Tibial nerve (tissue), 4 donors: ENCODE data around the gene PITPNM1. TPM values are rescaled to one million over a fixed set of nuclear protein-coding genes. Genes with fewer than 3 reads are reported as not detected.

Experiments used
- DNase-seq, 2 donors: peaks; one replicate each; pipeline ENCODE4 v3.0.0-alpha.2; 2019; ENCODE audit warnings: low spot score in 2 of 2
- H3K27ac ChIP-seq, 4 donors: fragments of 200-600 bp; sonication (generic) in 3 of 4; one replicate each; pipeline ENCODE4 v1.5.1; 2017 to 2019; ENCODE audit warnings: mild to moderate bottlenecking in 1 of 4
- H3K27me3 ChIP-seq, 2 donors: fragments of 200-600 bp; sonication (generic) in 1 of 2; one replicate each; pipeline versions ENCODE4 v1.5.1 to v1.6.0; 2017 to 2019
- H3K36me3 ChIP-seq, 3 donors: fragments of 200-600 bp; sonication (generic); one replicate each; pipeline ENCODE4 v1.5.1; 2018 to 2019
- H3K4me1 ChIP-seq, 4 donors: fragments of 200-600 bp; sonication (generic) in 3 of 4; one replicate each; pipeline ENCODE4 v1.5.1; 2017 to 2019
- H3K4me3 ChIP-seq, 4 donors: fragments of 200-600 bp; sonication (generic) in 3 of 4; one replicate each; pipeline ENCODE4 v1.5.1; 2017 to 2019; ENCODE audit warnings: mild to moderate bottlenecking in 1 of 4, moderate library complexity in 1 of 4
- H3K9me3 ChIP-seq, 4 donors: fragments of 200-600 bp; sonication (generic) in 3 of 4; one replicate each; pipeline ENCODE4 v1.5.1; 2017 to 2019
- CTCF ChIP-seq, 5 experiments: fragments of 200-600 bp in 3 of 5; fragments of 450-650 bp in 2 of 5; sonication (generic) in 3 of 5; IDR thresholded peaks; one replicate each; pipeline ENCODE4 v1.5.1; 2016 to 2019; ENCODE audit warnings: antibody characterized with exemption in 5 of 5, mild to moderate bottlenecking in 3 of 5, moderate library complexity in 2 of 5
- EP300 ChIP-seq, 2 donors: sonication (generic); formaldehyde crosslinking; IDR thresholded peaks; one replicate each; pipeline ENCODE4 v1.6.1; 2017; ENCODE audit warnings: antibody characterized with exemption in 2 of 2, mild to moderate bottlenecking in 1 of 2
- POLR2A ChIP-seq, 2 donors: fragments of 450-650 bp; IDR thresholded peaks; one replicate each; pipeline ENCODE4 v1.6.1; 2017; ENCODE audit warnings: antibody characterized with exemption in 2 of 2, mild to moderate bottlenecking in 2 of 2, moderate library complexity in 2 of 2
- WGBS, 2 donors: methylation state at CpG; one replicate each; pipeline ENCODE4 v1.1.5; 2018; 5-methylcytosine and 5-hydroxymethylcytosine counted together
- total RNA-seq, 4 donors: library from RNA; depleted of rRNA; stranded (reverse); fragments of >200 nt; gene quantifications; one replicate each; pipeline ENCODE4 v1.1.0, GENCODE V29; 2016

PITPNM1 gene
- total RNA-seq, 4 donors from 2014 or later, result 22.8 to 69.6 (median 38.6) TPM

GRCh38 chr11:67470337-67471002 is 34.7 kb downstream of the PITPNM1 start:
- WGBS, 2 donors, result 65 to 76% methylated on average over 8 of the region's 8 CpGs
- Histone ChIP-seq H3K27me3 (no peaks in the 10 kb centered on the region), H3K9me3 (no peaks in the 10 kb centered on the region), H3K27ac (peak overlapping the region in 2 of 4 donors; percentile 93 to 94), H3K4me1 (peaks cover 0 to 42% (median 18%) of the 10 kb centered on the region in 4 donors), H3K4me3 (no peak overlapping the region), H3K36me3 (peaks cover 0 to 13% (median 0%) of the 10 kb centered on the region in 3 donors)
- DNase-seq, result no peak
- TF ChIP-seq CTCF (IDR thresholded peaks at IDR 0.05), result no peak
- TF ChIP-seq POLR2A (IDR thresholded peaks at IDR 0.05), result no peak
- peak in 1 of 2 donors; percentile 30 for TF ChIP-seq EP300 (IDR thresholded peaks at IDR 0.05)

- WGBS, 2 donors, result 8 to 9% methylated on average over 9 of the region's 9 CpGs
- no peak for DNase-seq
- Histone ChIP-seq H3K27ac (peak overlapping the region; percentile 82 to 94 (median 92)), H3K36me3 (peaks cover 0 to 13% (median 0%) of the 10 kb centered on the region in 3 donors), H3K9me3 (no peaks in the 10 kb centered on the region), H3K27me3 (no peaks in the 10 kb centered on the region), H3K4me3 (peak overlapping the region; percentile 82 to 98 (median 86)), H3K4me1 (peaks cover 0 to 49% (median 24%) of the 10 kb centered on the region in 4 donors)
- no peak for TF ChIP-seq EP300 (IDR thresholded peaks at IDR 0.05)
- no peak for TF ChIP-seq POLR2A (IDR thresholded peaks at IDR 0.05)
- no peak for TF ChIP-seq CTCF (IDR thresholded peaks at IDR 0.05)
Observed at GRCh38 chr11:67469508-67469811, 35.7 kb downstream of the PITPNM1 start.

GRCh38 chr11:67468759-67469507 is 36.2 kb downstream of the PITPNM1 start, which contains the start of gene TMEM134:
Gene TMEM134 (minus strand): TSS chr11:67469251. CDS start chr11:67469192, 59 bp downstream.
- H3K27me3 ChIP-seq, result no peaks in the 10 kb centered on the region
- H3K4me1 ChIP-seq, result peaks cover 3 to 53% (median 28%) of the 10 kb centered on the region in 4 donors
- peak within 1 kb of the TSS; percentile 82 to 94 (median 92) for H3K27ac ChIP-seq
- 0 to 3% methylated on average over 11 to 21 of the region's 76 CpGs for WGBS, 2 donors
- H3K36me3 ChIP-seq, result peaks cover 0 to 13% (median 0%) of the 10 kb centered on the region in 3 donors
- peak; percentile 79 to 84 for DNase-seq
- no peaks in the 10 kb centered on the region for H3K9me3 ChIP-seq
- TF ChIP-seq EP300 (IDR thresholded peaks at IDR 0.05), result peak in 1 of 2 donors; percentile 94
- peak; percentile 47 to 76 (median 59) for TF ChIP-seq CTCF (IDR thresholded peaks at IDR 0.05)
- TF ChIP-seq POLR2A (IDR thresholded peaks at IDR 0.05), result peak in 1 of 2 donors; percentile 74
- peak within 1 kb of the TSS; percentile 82 to 98 (median 86) for H3K4me3 ChIP-seq

- Histone ChIP-seq H3K4me1 (peaks cover 4 to 58% (median 33%) of the 10 kb centered on the region in 4 donors), H3K36me3 (peaks cover 0 to 13% (median 0%) of the 10 kb centered on the region in 3 donors), H3K4me3 (peak overlapping the region; percentile 82 to 98 (median 86)), H3K27ac (peak overlapping the region; percentile 82 to 93 (median 90)), H3K9me3 (no peaks in the 10 kb centered on the region), H3K27me3 (no peaks in the 10 kb centered on the region)
- 3% methylated on average over 6 of the region's 6 CpGs for WGBS, 2 donors
- TF ChIP-seq EP300 (IDR thresholded peaks at IDR 0.05) (no peak), CTCF (IDR thresholded peaks at IDR 0.05) (no peak), POLR2A (IDR thresholded peaks at IDR 0.05) (no peak)
- no peak for DNase-seq
Observed at GRCh38 chr11:67468456-67468758, 36.8 kb downstream of the PITPNM1 start.

GRCh38 chr11:67468056-67468455 is 37.1 kb downstream of the PITPNM1 start:
- Histone ChIP-seq H3K27me3 (no peaks in the 10 kb centered on the region), H3K36me3 (peaks cover 0 to 13% (median 0%) of the 10 kb centered on the region in 3 donors), H3K4me1 (peaks cover 4 to 59% (median 33%) of the 10 kb centered on the region in 4 donors), H3K4me3 (peak overlapping the region; percentile 82 to 98 (median 86)), H3K9me3 (no peaks in the 10 kb centered on the region), H3K27ac (peak overlapping the region; percentile 82 to 93 (median 90))
- TF ChIP-seq CTCF (IDR thresholded peaks at IDR 0.05) (no peak), POLR2A (IDR thresholded peaks at IDR 0.05) (no peak), EP300 (IDR thresholded peaks at IDR 0.05) (no peak)
- no peak for DNase-seq
- 27 to 50% methylated on average over 5 of the region's 5 CpGs for WGBS, 2 donors
